Stomach smooth muscle (tissue), 2 donors: ENCODE data around the gene STK4.

ENCODE experiments used
- H3K27ac ChIP-seq: one replicate; pipeline ENCODE4 v1.7.0; 2013; ENCODE audit warnings: mild to moderate bottlenecking, low read length, inconsistent platforms
- H3K27me3 ChIP-seq, 2 donors: one replicate each; pipeline ENCODE4 v1.7.0; 2013; ENCODE audit warnings: low read length in 2 of 2; ENCODE audit not compliant: insufficient read depth in 2 of 2, control insufficient read depth in 1 of 2
- H3K36me3 ChIP-seq, 2 donors: one replicate each; pipeline ENCODE4 v1.7.0; 2013; ENCODE audit warnings: low read length in 2 of 2; ENCODE audit not compliant: control insufficient read depth in 2 of 2, insufficient read depth in 2 of 2
- H3K4me1 ChIP-seq: one replicate; pipeline ENCODE4 v1.7.0; 2013; ENCODE audit warnings: low read length; ENCODE audit not compliant: control insufficient read depth, insufficient read depth
- H3K4me3 ChIP-seq, 2 donors: one replicate each; pipeline ENCODE4 v1.7.0; 2013; ENCODE audit warnings: low read length in 2 of 2
- H3K9ac ChIP-seq, 2 donors: one replicate each; pipeline ENCODE4 v1.7.0; 2013; ENCODE audit warnings: low read length in 2 of 2, mild to moderate bottlenecking in 1 of 2
- H3K9me3 ChIP-seq, 2 donors: one replicate each; pipeline ENCODE4 v1.7.0; 2013; ENCODE audit warnings: low read length in 2 of 2; ENCODE audit not compliant: control insufficient read depth in 2 of 2
- donor health status: healthy.
- donor health status: Pancreatic carcinoma.

STK4 gene

DNA sequence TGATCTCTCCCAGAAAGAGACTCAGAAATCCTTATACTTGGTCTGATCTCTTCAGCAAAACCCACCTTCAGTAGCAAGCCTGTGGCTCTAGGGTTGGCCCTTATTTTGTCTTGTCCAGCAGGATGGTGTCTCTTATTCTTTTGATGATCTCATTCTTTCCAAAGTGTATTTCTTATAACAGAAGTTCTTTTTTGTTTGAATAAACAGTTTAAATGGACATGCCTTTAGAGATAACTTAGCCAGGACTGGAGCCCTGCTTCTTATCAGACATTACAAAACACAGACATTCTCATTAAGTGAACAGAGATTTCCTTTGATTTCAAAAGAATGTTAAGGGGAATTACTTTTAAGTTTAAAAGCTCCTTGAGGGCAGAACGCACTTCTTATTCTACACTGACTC is 102.9 kb downstream of the STK4 start:
- Histone ChIP-seq H3K27ac (no peak overlapping the region), H3K4me3 (no peak overlapping the region), H3K9me3 (no peaks in the 10 kb centered on the region), H3K9ac (no peak overlapping the region), H3K27me3 (no peaks in the 10 kb centered on the region), H3K4me1 (no peaks in the 10 kb centered on the region), H3K36me3 (peaks cover 3 to 6% of the 10 kb centered on the region in 2 donors)

DNA sequence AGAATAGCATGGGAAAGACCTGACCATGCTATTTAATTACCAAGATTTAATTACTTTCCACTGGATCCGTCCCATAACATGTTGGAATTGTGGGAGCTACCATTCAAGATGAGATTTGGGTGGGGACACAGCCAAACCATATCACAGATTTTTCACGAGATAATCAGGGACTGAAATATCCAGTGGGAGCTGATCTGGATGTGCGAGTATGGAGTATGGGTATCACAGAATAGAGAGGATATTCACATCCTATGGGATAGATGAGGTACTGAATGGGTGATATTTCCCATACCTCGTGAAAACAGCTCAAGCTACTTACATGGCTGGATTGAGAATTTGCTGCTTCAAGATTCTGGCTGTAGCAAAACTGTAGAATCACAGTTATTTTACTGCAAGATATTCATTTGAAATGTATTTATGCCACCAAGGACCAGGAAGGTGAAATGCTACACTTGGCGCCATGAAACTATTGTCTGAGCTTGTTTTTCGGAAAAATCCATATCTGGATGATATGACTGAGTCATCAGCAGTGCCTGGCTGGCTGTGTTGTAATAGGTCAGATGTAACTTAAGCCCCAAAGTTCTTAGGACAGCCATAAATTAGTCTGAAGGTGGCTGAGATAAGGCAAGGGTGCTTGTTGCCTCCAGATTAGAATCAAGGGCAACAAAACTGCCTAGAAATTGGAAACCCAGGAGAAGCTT is 104.8 kb downstream of the STK4 start:
- Histone ChIP-seq H3K27ac (no peak overlapping the region), H3K9me3 (no peaks in the 10 kb centered on the region), H3K4me1 (no peaks in the 10 kb centered on the region), H3K4me3 (no peak overlapping the region), H3K27me3 (no peaks in the 10 kb centered on the region), H3K36me3 (peaks cover 15 to 17% of the 10 kb centered on the region in 2 donors), H3K9ac (no peak overlapping the region)

DNA sequence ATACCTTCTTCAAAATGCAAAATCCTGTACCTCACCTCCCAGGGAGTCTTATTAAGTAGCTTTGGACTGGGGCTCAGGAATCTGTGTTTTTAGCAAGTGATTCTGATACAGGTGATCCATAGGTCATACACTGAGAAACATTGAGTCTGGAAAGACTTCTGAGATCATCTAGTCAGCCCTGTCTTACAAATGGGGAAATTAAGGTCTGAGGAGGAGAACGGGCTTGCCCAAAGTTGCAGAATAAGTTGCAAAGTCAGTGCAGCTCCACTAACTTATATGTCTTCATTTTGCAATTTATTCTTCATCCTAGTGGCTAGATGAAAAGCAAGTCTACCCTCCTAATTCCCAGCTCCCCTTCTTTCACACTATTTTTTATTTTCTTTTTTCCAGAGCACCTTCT is 105.8 kb downstream of the STK4 start:
- Histone ChIP-seq H3K36me3 (peaks cover 20 to 23% of the 10 kb centered on the region in 2 donors), H3K27me3 (no peaks in the 10 kb centered on the region)

DNA sequence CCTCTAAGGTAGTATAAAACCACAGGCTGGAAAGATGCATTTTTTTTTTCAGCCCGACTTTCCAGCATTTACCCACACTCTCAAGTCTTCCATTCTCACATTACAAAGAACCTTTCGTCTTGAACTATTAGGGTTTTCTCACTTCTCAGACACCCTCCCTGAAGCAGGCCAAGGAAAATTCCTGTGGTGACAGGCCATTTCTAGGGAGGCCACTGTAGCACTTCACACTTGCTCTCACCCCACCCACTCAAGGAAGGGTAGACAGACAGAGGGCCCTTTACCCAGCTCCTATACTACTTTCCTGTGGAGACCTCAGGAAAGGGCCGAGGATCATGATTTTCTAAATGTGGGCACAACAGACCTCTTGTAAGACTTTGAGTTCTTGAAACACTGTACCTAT is 106.9 kb downstream of the STK4 start:
- Histone ChIP-seq H3K36me3 (peaks cover 14 to 23% of the 10 kb centered on the region in 2 donors), H3K4me1 (no peaks in the 10 kb centered on the region), H3K4me3 (no peak overlapping the region), H3K27me3 (no peaks in the 10 kb centered on the region), H3K9ac (no peak overlapping the region), H3K27ac (no peak overlapping the region), H3K9me3 (no peaks in the 10 kb centered on the region)

More for the DNA sequence above, 105.8 kb downstream of the STK4 start:
- no peak overlapping the region for H3K9ac ChIP-seq
- H3K4me3 ChIP-seq: no peak overlapping the region
- no peaks in the 10 kb centered on the region for H3K4me1 ChIP-seq
- H3K9me3 ChIP-seq: no peaks in the 10 kb centered on the region
- H3K27ac ChIP-seq: no peak overlapping the region

DNA sequence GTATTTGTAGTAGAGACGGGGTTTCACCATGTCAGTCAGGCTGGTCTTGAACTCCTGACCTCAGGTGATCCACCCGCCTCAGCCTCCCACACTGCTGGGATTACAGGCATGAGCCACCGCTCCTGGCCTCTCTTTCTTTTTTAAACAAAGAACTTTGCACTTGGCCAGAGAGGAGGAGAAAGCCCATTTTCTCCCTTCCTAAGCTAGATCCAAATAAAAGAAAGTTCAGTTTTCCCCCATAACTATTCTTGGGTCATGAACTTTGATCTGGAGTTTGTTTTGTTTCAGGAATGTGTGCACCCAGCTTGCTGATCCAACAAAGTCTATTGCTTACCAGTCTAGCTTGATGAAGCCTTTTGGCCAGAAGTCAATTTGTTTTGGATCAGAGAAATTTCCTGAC is 111.2 kb downstream of the STK4 start:
- Histone ChIP-seq H3K9me3 (no peaks in the 10 kb centered on the region), H3K9ac (no peak overlapping the region), H3K4me1 (no peaks in the 10 kb centered on the region), H3K27me3 (no peaks in the 10 kb centered on the region), H3K36me3 (peaks cover 27 to 33% of the 10 kb centered on the region in 2 donors), H3K4me3 (no peak overlapping the region), H3K27ac (no peak overlapping the region)

DNA sequence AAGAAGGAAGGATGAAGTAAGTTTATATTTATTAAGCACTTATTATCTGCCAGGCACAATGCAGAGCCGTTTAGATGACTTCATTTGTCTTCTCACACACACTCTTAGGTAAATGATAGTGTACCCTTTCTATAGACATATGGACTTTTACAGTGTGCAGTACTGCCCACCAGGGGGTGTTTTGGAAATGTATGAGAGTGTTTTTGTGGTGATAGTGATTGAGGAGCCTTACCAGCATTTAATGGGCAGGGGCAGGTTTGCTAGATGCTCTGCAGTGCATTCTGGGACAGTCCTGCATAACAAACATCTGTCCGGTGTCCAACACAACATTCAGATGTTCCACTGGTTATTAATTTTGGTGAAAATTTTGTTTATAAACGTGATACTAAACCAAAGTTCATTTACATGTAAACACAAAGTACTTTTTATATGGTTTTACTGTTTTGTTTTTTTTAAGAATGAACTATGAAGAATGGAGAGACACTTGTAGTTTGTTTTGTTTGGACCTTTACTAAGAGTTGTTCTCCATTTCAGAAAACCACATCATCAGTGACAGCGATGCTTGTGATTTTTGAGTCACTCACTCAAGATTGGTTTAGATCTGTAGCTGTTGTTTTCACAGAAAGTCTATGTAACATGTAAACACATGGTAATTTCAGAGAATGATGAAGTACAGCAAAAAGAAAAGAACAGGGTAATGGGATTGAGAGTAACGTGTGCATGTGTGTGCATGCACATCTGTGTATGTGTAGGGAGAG is 114.7 kb downstream of the STK4 start:
- Histone ChIP-seq H3K4me3 (no peak overlapping the region), H3K36me3 (peaks cover 17 to 19% of the 10 kb centered on the region in 2 donors), H3K27me3 (no peaks in the 10 kb centered on the region)

DNA sequence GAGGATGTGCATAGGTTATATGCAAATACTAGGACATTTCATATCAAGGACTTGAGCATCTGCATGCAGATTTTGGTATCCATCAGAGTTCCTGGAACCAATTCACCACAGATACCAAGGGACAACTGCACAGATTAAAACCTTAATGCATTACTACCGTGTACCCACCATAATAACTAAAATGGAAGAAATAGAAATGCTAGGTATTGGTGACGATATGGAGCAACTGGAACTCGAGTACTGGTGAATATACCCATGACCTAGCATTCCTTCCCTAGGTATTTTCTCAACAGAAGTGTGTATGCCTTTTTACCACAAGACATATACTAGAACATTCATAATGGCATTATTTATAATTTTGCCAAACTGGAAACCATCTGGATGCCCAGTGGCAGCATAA is 116.2 kb downstream of the STK4 start:
- no peak overlapping the region for H3K9ac ChIP-seq
- H3K9me3 ChIP-seq: no peaks in the 10 kb centered on the region
- H3K27ac ChIP-seq: no peak overlapping the region
- peaks cover 10 to 14% of the 10 kb centered on the region in 2 donors for H3K36me3 ChIP-seq
- H3K4me3 ChIP-seq: no peak overlapping the region
- no peaks in the 10 kb centered on the region for H3K4me1 ChIP-seq
- H3K27me3 ChIP-seq: no peaks in the 10 kb centered on the region

More for the DNA sequence above, 114.7 kb downstream of the STK4 start:
- Histone ChIP-seq H3K4me1 (no peaks in the 10 kb centered on the region), H3K9ac (no peak overlapping the region), H3K9me3 (no peaks in the 10 kb centered on the region), H3K27ac (no peak overlapping the region)

DNA sequence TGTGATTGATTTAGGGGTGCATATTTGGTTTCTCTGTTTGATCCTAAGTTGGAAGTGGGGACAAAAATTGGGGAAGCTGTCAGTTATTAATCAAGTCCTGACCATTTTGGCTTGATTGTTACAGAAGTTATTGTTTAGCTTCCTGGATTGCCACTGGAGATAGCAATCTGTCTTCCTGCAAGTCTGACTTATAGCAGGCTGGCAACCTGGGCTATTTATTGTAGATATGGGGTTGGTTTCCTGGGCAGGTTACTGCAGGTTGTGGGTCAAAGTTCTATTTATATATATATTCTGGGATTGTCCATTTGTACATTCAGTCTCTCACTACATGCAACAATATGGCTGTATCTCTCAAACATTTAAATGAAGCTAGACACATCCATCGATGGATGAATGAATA is 116.8 kb downstream of the STK4 start:
- no peaks in the 10 kb centered on the region for H3K9me3 ChIP-seq
- no peaks in the 10 kb centered on the region for H3K27me3 ChIP-seq
- no peaks in the 10 kb centered on the region for H3K4me1 ChIP-seq
- H3K9ac ChIP-seq: no peak overlapping the region
- H3K4me3 ChIP-seq: no peak overlapping the region
- peaks cover 10 to 14% of the 10 kb centered on the region in 2 donors for H3K36me3 ChIP-seq
- H3K27ac ChIP-seq: no peak overlapping the region

DNA sequence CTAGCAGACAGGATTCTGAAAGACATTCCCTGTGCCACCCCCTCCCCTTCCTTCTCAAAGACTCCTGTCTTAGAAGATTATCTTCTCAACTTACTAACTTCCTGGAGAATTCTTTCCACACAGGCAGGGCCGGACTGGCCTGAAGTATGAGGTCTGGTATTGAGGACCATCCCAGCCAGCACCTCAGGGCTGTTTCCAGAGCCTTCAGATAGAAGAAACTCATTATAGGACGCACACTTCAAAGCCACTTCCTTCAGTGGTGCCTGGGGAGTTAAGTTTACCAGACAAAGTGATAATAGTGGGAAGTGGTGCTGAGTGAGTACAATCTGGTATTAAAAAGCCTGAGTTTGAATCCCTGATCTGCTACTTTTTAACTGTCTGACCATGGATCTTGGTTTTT is 119.0 kb downstream of the STK4 start:
- H3K9me3 ChIP-seq: no peaks in the 10 kb centered on the region
- peaks cover 5 to 13% of the 10 kb centered on the region in 2 donors for H3K36me3 ChIP-seq
- no peaks in the 10 kb centered on the region for H3K4me1 ChIP-seq
- no peak overlapping the region for H3K27ac ChIP-seq
- no peaks in the 10 kb centered on the region for H3K27me3 ChIP-seq
- H3K4me3 ChIP-seq: no peak overlapping the region
- H3K9ac ChIP-seq: no peak overlapping the region

DNA sequence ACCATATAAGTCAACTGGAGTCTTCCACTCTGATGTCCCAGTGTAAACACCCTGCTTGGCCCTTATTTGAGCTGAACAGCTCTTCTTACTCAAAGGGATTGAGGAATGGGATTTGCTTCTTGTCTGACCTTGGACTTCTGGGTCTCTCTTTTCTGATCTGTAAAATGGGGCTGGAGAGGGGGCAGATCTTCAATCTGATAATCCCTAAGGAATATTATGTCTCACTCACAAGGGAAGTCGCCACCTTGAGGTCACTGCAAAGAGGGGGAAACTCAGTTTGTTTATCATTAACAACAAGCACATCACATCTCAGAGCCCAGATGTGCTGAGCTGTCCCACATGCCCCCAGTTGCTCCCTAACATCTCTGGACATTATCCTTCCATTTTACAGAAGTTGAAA is 119.6 kb downstream of the STK4 start:
- Histone ChIP-seq H3K4me1 (no peaks in the 10 kb centered on the region), H3K27ac (no peak overlapping the region), H3K9ac (no peak overlapping the region), H3K4me3 (no peak overlapping the region), H3K36me3 (peaks cover 4 to 8% of the 10 kb centered on the region in 2 donors), H3K27me3 (no peaks in the 10 kb centered on the region), H3K9me3 (no peaks in the 10 kb centered on the region)
